HCT116 (cell line): Measurements from ENCODE around the gene TRIM63. TPM values are rescaled to one million over a fixed set of nuclear protein-coding genes. Genes with fewer than 3 reads are reported as not detected.
A peak's percentile ranks its signal among the peaks of the same experiment; 100 is the strongest.

Experiments
- ATAC-seq: fragments of 200-7000 bp; cut with Tn5 transposase; 2 replicates; pipeline ENCODE4 v1.9.1; 2020; ENCODE audit warnings: mild to moderate bottlenecking, moderate library complexity
- BruUV-seq: library from RNA; stranded (reverse); fragments of 400-500 nt; replicated peaks from 2 replicates; lab custom pipeline; 2021; lab: Mats Ljungman, UMichigan
- CTCF ChIA-PET: fragments of 300-600 bp; sonication (Branson Sonifier 250); formaldehyde crosslinking; loops from one replicate; lab custom pipeline; 2021; ENCODE audit warnings: antibody characterized with exemption; lab: Charles Lee
- POLR2A ChIA-PET: fragments of 300-600, 350-600 bp; sonication (Branson Sonifier 250); formaldehyde crosslinking; loops from one replicate; lab custom pipeline; 2021; ENCODE audit warnings: antibody characterized with exemption; lab: Charles Lee
- RAD21 ChIA-PET, 2 experiments: fragments of 300-600 bp; sonication (Branson Sonifier 250); formaldehyde crosslinking; loops; one replicate each; lab custom pipeline; 2023; ENCODE audit warnings: low total read pairs in 2 of 2; ENCODE audit not compliant: uncharacterized antibody in 2 of 2, unreplicated experiment in 2 of 2, low non-redundant PET in 1 of 2; lab: Charles Lee
- DNase-seq: peaks from one replicate; pipeline ENCODE4 v3.0.0-alpha.2; 2010; ENCODE audit warnings: low read depth, low spot score
- H2AFZ ChIP-seq: fragments of 200-600 bp; shearing (Covaris generic), sonication (generic); 2 replicates; pipeline ENCODE4 v1.6.1; 2017; ENCODE audit warnings: low read depth, mixed run types, mixed read lengths, antibody characterized with exemption, low read length; ENCODE audit not compliant: poor library complexity, severe bottlenecking
- H3K27ac ChIP-seq: 2 replicates; pipeline ENCODE4 v1.5.1; 2012; ENCODE audit warnings: low read depth, low read length
- H3K27me3 ChIP-seq: fragments of 200-600 bp; sonication (generic); 2 replicates; pipeline ENCODE4 v1.6.1; 2016; ENCODE audit warnings: mixed run types, low read length, mixed read lengths; ENCODE audit not compliant: insufficient read depth
- H3K36me3 ChIP-seq, 2 experiments: fragments of 200-500 bp in 1 of 2; fragments of 200-600 bp in 1 of 2; sonication (Bioruptor generic) in 1 of 2; sonication (generic) in 1 of 2; 2 replicates each; pipeline versions ENCODE4 v1.5.1 to v1.6.1; 2014 to 2016; ENCODE audit warnings: low read length in 2 of 2, inconsistent platforms in 1 of 2, mixed read lengths in 1 of 2, mixed run types in 1 of 2; ENCODE audit not compliant: insufficient read depth in 2 of 2, control insufficient read depth in 1 of 2
- H3K4me1 ChIP-seq, 2 experiments: fragments of 200-600 bp in 1 of 2; sonication (generic) in 1 of 2; 2 replicates each; pipeline versions ENCODE4 v1.5.1 to v1.6.1; 2012 to 2017; ENCODE audit warnings: low read length in 2 of 2, inconsistent platforms in 1 of 2, mild to moderate bottlenecking in 1 of 2, mixed read lengths in 1 of 2, mixed run types in 1 of 2, moderate library complexity in 1 of 2; ENCODE audit not compliant: insufficient read depth in 2 of 2, control insufficient read depth in 1 of 2
- H3K4me2 ChIP-seq: fragments of 200-600 bp; sonication (generic); 2 replicates; pipeline ENCODE4 v1.6.1; 2017; ENCODE audit warnings: mixed run types, low read length, mixed read lengths
- H3K4me3 ChIP-seq, 2 experiments: fragments of 200-600 bp in 1 of 2; sonication (generic) in 1 of 2; replicated peaks in 1 of 2; 2 replicates each; pipeline ENCODE4 v1.5.1; 2011 to 2016; ENCODE audit warnings: low read length in 2 of 2, control low read depth in 1 of 2, low read depth in 1 of 2, mild to moderate bottlenecking in 1 of 2, mixed read lengths in 1 of 2, mixed run types in 1 of 2
- H3K79me2 ChIP-seq: fragments of 200-600 bp; sonication (generic); 2 replicates; pipeline ENCODE4 v1.6.1; 2017; ENCODE audit warnings: mild to moderate bottlenecking, mixed run types, low read length, moderate library complexity, mixed read lengths; ENCODE audit not compliant: insufficient read depth
- H3K9ac ChIP-seq: fragments of 200-600 bp; sonication (generic); 2 replicates; pipeline ENCODE4 v1.6.1; 2016; ENCODE audit warnings: low read length, mixed read lengths
- H3K9me2 ChIP-seq: fragments of 200-600 bp; sonication (generic), shearing (Covaris generic); 2 replicates; pipeline ENCODE4 v1.6.1; 2017; ENCODE audit warnings: mixed run types, mild to moderate bottlenecking, moderate library complexity; ENCODE audit not compliant: insufficient read depth
- H3K9me3 ChIP-seq, 2 experiments: fragments of 200-500 bp in 1 of 2; fragments of 200-600 bp in 1 of 2; sonication (Bioruptor generic) in 1 of 2; sonication (generic) in 1 of 2; 2 replicates each; pipeline ENCODE4 v1.6.1; 2014 to 2017; ENCODE audit warnings: low read length in 2 of 2, mixed read lengths in 2 of 2, inconsistent platforms in 1 of 2, low read depth in 1 of 2, mild to moderate bottlenecking in 1 of 2, mixed run types in 1 of 2, moderate library complexity in 1 of 2; ENCODE audit not compliant: control insufficient read depth in 1 of 2, insufficient read depth in 1 of 2
- H4K20me1 ChIP-seq: fragments of 200-600 bp; sonication (generic), shearing (Covaris generic); 2 replicates; pipeline ENCODE4 v1.6.1; 2017; ENCODE audit warnings: mixed run types, mild to moderate bottlenecking, moderate library complexity; ENCODE audit not compliant: insufficient read depth
- CEBPB ChIP-seq: IDR thresholded peaks from 2 replicates; pipeline ENCODE4 v1.6.1; 2012; ENCODE audit warnings: low read depth
- CTCF ChIP-seq, 3 experiments: fragments of 200-600 bp in 1 of 3; sonication (generic) in 1 of 3; IDR thresholded peaks in 2 of 3; conservative IDR thresholded peaks in 1 of 3; 2 replicates each; pipeline ENCODE4 v1.5.1; 2012 to 2017; ENCODE audit warnings: low read depth in 2 of 3, low read length in 2 of 3, antibody characterized with exemption in 1 of 3, borderline replicate concordance in 1 of 3, control low read depth in 1 of 3, mild to moderate bottlenecking in 1 of 3, mixed read lengths in 1 of 3, mixed run types in 1 of 3, moderate library complexity in 1 of 3; ENCODE audit not compliant: insufficient read depth in 1 of 3
- EZH2 ChIP-seq: fragments of 200-600 bp; sonication (generic); IDR thresholded peaks from 2 replicates; pipeline ENCODE4 v1.6.1; 2017; ENCODE audit warnings: antibody characterized with exemption, mixed run types
- SIN3A ChIP-seq: IDR thresholded peaks from 2 replicates; pipeline ENCODE4 v1.6.1; 2012; ENCODE audit warnings: low read depth
- ZFX ChIP-seq: fragments of 450-650 bp; IDR thresholded peaks from 2 replicates; pipeline ENCODE4 v1.6.1; 2017
- ZNF274 ChIP-seq: fragments of 200-500 bp; sonication (Bioruptor generic); IDR thresholded peaks from 2 replicates; pipeline ENCODE4 v1.6.1; 2014; ENCODE audit warnings: mild to moderate bottlenecking, low read depth, low read length, inconsistent platforms
- intact Hi-C: fragments of 100-400 bp; cut with micrococcal nuclease; formaldehyde crosslinking; loops from 2 replicates; pipeline ENCODE4 v1.10.0; 2022
- total RNA-seq: library from RNA; stranded (reverse); gene quantifications from one replicate; pipeline ENCODE4 v1.2.1, GENCODE V29; 2021; ENCODE audit not compliant: unreplicated experiment

TRIM63 gene
- total RNA-seq, 1 experiment from 2014 or later = not detected

DNA sequence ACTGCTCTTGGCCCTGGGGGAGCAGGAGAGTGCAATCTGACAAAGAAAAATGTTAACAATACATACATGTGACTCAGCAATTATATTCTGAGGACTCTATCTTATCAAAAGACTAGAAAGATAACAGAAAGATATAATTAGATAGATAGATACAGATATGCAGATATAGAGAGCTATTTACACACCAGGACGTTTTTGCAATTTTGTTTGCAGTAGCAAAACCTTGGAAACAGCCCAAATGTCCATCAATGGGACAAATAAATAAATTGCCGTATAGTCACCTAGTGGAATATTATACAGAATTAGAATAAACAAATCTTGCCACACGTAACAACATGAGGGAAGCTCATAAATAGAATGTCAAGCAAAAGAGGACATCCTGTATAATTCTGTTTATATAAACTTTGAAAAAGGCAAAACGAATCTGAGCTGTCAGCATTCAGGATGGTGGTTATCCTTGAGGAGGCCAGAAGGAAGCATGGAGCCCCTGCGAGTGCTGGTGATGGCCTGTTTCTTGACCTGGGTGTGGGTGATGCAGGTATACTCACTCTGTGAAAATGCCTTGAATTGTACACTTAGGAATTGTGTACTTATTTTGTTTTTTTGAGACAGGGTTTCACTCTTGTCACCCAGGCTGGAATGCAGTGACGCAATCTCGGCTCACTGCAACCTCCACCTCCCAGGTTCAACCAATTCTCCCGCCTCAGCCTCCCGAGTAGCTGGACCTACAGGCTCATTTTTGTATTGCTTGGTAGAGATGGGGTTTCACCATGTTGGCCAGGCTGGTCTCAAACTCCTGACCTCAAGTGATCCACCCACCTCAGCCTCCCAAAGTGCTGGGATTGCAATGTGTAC, 12.8 kb upstream of the TRIM63 start:
- Histone ChIP-seq H3K4me2 (no peak overlapping the region), H4K20me1 (no peaks in the 10 kb centered on the region), H3K4me1 (peaks cover 10 to 56% of the 10 kb centered on the region in 2 experiments; a peak in 3 of 4 replicates), H3K9ac (no peak overlapping the region), H2AFZ (peak overlapping the region; percentile 36), H3K27me3 (no peaks in the 10 kb centered on the region), H3K4me3 (no peak overlapping the region), H3K9me3 (no peaks in the 10 kb centered on the region), H3K79me2 (no peaks in the 10 kb centered on the region), H3K9me2 (no peaks in the 10 kb centered on the region), H3K27ac (no peak overlapping the region), H3K36me3 (no peaks in the 10 kb centered on the region)
- no TSS peak for BruUV-seq
- RAD21 ChIA-PET = no interaction called here
- DNase-seq (no peak), ATAC-seq (no peak)
- POLR2A ChIA-PET = interaction anchor here (0.6 kb wide), 1 partner anchor 62 kb away, joined by 3 read pairs; no protein-coding TSS in a partner anchor
- intact Hi-C loops = no loop called here
- TF ChIP-seq CTCF (IDR thresholded peaks at IDR 0.05 in 2 of 3, conservative IDR thresholded peaks at IDR 0.05 in 1 of 3; ENCODE audit: borderline replicate concordance in 1 of 3, insufficient read depth in 1 of 3, low read depth in 2 of 3, low read length in 2 of 3) = no peak
- peak; percentile 24; the same call in 1 of the 2 replicates for TF ChIP-seq CEBPB
- CTCF ChIA-PET = interaction anchor here (1.2 kb wide), 1 partner anchor 44 kb away, joined by 3 read pairs; no protein-coding TSS in a partner anchor

GRCh38 chr1:26079178-26079563, 11.7 kb upstream of the TRIM63 start:
- Histone ChIP-seq H3K36me3 (no peaks in the 10 kb centered on the region), H3K9me3 (no peaks in the 10 kb centered on the region), H3K4me3 (no peak overlapping the region), H3K27me3 (no peaks in the 10 kb centered on the region), H3K9ac (no peak overlapping the region), H3K4me2 (0 out of 2 replicates have a peak overlapping the region, but pooled peaks have one; percentile 19), H2AFZ (peak overlapping the region; percentile 13), H4K20me1 (no peaks in the 10 kb centered on the region), H3K4me1 (peaks cover 10 to 50% of the 10 kb centered on the region in 2 experiments; a peak in 3 of 4 replicates), H3K79me2 (no peaks in the 10 kb centered on the region), H3K27ac (no peak overlapping the region), H3K9me2 (no peaks in the 10 kb centered on the region)
- DNase-seq (no peak), ATAC-seq (no peak)
- BruUV-seq = no TSS peak
- POLR2A ChIA-PET = no interaction called here
- TF ChIP-seq EZH2 (no peak), ZFX (no peak), SIN3A (no peak), ZNF274 (no peak)
- CTCF ChIA-PET = interaction anchor here (1.1 kb wide), 1 partner anchor 43 kb away, joined by 3 read pairs; no protein-coding TSS in a partner anchor
- intact Hi-C loops = no loop called here
- RAD21 ChIA-PET = no interaction called here
